SK-N-SH treated with all-trans-retinoic acid at 6 μM for 48 hours (cell line): Measurements from ENCODE around the gene LYPD6B.

ENCODE experiments used
- ATAC-seq: fragments of 200-7000 bp; cut with Tn5 transposase; 3 replicates; pipeline ENCODE4 v1.9.1; 2020; ENCODE audit warnings: mild to moderate bottlenecking, moderate library complexity
- ARNTL ChIP-seq: fragments of 450-650 bp; formaldehyde crosslinking; IDR thresholded peaks from 2 replicates; pipeline ENCODE4 v1.5.0; 2020; ENCODE audit warnings: low read depth, mild to moderate bottlenecking, moderate library complexity, borderline replicate concordance
- BACH2 ChIP-seq: fragments of 250-450 bp; sonication (Bioruptor Pico); IDR thresholded peaks from 2 replicates; pipeline ENCODE4 v1.9.0; 2021; ENCODE audit warnings: mild to moderate bottlenecking, borderline replicate concordance
- ESRRG ChIP-seq: fragments of 250-450 bp; sonication (Bioruptor Pico); IDR thresholded peaks from 2 replicates; pipeline ENCODE4 v1.6.1; 2021; ENCODE audit warnings: mild to moderate bottlenecking
- ISL1 ChIP-seq: fragments of 250-450 bp; sonication (Bioruptor Pico); IDR thresholded peaks from 2 replicates; pipeline ENCODE4 v2.1.2; 2022; ENCODE audit warnings: mild to moderate bottlenecking, moderate library complexity
- PATZ1 ChIP-seq: fragments of 250-450 bp; sonication (Bioruptor Pico); IDR thresholded peaks from 2 replicates; pipeline ENCODE4 v1.8.0; 2020; ENCODE audit warnings: mild to moderate bottlenecking, moderate library complexity, borderline replicate concordance
- PPARA ChIP-seq: fragments of 250-450 bp; sonication (Bioruptor Pico); IDR thresholded peaks from 2 replicates; pipeline ENCODE4 v1.5.0; 2020; ENCODE audit warnings: mild to moderate bottlenecking, borderline replicate concordance
- SNAI2 ChIP-seq: fragments of 250-450 bp; sonication (Bioruptor Pico); IDR thresholded peaks from 2 replicates; pipeline ENCODE4 v1.5.0; 2020; ENCODE audit warnings: mild to moderate bottlenecking, moderate library complexity
- TCF4 ChIP-seq: fragments of 250-450 bp; sonication (Bioruptor Pico); IDR thresholded peaks from 2 replicates; pipeline ENCODE4 v1.8.0; 2021; ENCODE audit warnings: mild to moderate bottlenecking, moderate library complexity, borderline replicate concordance
- TSHZ2 ChIP-seq: fragments of 250-450 bp; sonication (Bioruptor Pico); IDR thresholded peaks from 2 replicates; pipeline ENCODE4 v1.5.0; 2020; ENCODE audit warnings: mild to moderate bottlenecking, moderate library complexity
- ZC3H10 ChIP-seq: fragments of 250-450 bp; sonication (Bioruptor Pico); IDR thresholded peaks from 2 replicates; pipeline ENCODE4 v1.5.1; 2021; ENCODE audit warnings: mild to moderate bottlenecking, moderate library complexity
- ZFP3 ChIP-seq: fragments of 250-450 bp; sonication (Bioruptor Pico); IDR thresholded peaks from 2 replicates; pipeline ENCODE4 v1.5.0; 2020; ENCODE audit warnings: mild to moderate bottlenecking, moderate library complexity
- ZFP30 ChIP-seq: fragments of 450-650 bp; formaldehyde crosslinking; IDR thresholded peaks from 2 replicates; pipeline ENCODE4 v1.5.0; 2022; ENCODE audit warnings: mild to moderate bottlenecking, moderate library complexity
- ZNF565 ChIP-seq: fragments of 450-650 bp; formaldehyde crosslinking; conservative IDR thresholded peaks from 2 replicates; pipeline ENCODE4 v1.5.0; 2020; ENCODE audit warnings: low read depth, mild to moderate bottlenecking, moderate library complexity
- ZNF70 ChIP-seq: fragments of 450-650 bp; formaldehyde crosslinking; IDR thresholded peaks from 2 replicates; pipeline ENCODE4 v1.5.0; 2020; ENCODE audit warnings: mild to moderate bottlenecking, moderate library complexity
- ZNF8 ChIP-seq: fragments of 450-650 bp; formaldehyde crosslinking; IDR thresholded peaks from 2 replicates; pipeline ENCODE4 v1.5.0; 2020; ENCODE audit warnings: mild to moderate bottlenecking, moderate library complexity
- TF ChIP-seq, protein P1 (sequence below): fragments of 250-450 bp; sonication (Bioruptor Pico); IDR thresholded peaks from 2 replicates; pipeline ENCODE4 v1.5.1; 2021; ENCODE audit warnings: mild to moderate bottlenecking, moderate library complexity
- TF ChIP-seq, protein P2 (sequence below): fragments of 250-450 bp; sonication (Bioruptor Pico); IDR thresholded peaks from 2 replicates; pipeline ENCODE4 v1.8.0; 2021; ENCODE audit warnings: low read depth, mild to moderate bottlenecking, moderate library complexity, borderline replicate concordance

Gene LYPD6B

GRCh38 chr2:149017116-149017985, 21.1 kb upstream of the LYPD6B start:
- peak; percentile 88 for ATAC-seq
- TF ChIP-seq, protein P1, sequence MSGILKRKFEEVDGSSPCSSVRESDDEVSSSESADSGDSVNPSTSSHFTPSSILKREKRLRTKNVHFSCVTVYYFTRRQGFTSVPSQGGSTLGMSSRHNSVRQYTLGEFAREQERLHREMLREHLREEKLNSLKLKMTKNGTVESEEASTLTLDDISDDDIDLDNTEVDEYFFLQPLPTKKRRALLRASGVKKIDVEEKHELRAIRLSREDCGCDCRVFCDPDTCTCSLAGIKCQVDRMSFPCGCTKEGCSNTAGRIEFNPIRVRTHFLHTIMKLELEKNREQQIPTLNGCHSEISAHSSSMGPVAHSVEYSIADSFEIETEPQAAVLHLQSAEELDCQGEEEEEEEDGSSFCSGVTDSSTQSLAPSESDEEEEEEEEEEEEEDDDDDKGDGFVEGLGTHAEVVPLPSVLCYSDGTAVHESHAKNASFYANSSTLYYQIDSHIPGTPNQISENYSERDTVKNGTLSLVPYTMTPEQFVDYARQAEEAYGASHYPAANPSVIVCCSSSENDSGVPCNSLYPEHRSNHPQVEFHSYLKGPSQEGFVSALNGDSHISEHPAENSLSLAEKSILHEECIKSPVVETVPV: no peak
- TF ChIP-seq PATZ1 (CRISPR knock-in tag): no peak
- peak; percentile 9; the same call in 1 of the 2 replicates for TF ChIP-seq ISL1 (CRISPR knock-in tag)

DNA sequence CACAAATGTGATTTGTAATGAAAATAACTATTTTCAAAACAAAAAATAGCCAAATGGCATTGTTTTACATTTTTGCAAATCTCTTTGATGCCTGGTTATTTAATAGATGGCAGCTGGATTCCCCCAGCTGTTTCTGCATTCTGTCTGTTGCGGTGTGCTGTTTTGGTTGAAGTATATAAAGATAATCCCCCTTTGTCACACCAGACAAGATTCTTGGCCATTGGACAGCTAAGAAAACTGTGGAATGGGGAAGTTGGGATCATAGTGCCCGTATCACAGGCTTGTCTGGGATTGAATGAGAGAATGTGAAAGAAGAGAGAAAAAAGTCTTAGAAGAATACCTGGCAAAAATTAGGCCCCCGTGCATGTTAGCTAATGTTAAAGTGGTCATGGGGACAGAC, 19.5 kb upstream of the LYPD6B start:
- no peak for ATAC-seq
- TF ChIP-seq, protein P2, sequence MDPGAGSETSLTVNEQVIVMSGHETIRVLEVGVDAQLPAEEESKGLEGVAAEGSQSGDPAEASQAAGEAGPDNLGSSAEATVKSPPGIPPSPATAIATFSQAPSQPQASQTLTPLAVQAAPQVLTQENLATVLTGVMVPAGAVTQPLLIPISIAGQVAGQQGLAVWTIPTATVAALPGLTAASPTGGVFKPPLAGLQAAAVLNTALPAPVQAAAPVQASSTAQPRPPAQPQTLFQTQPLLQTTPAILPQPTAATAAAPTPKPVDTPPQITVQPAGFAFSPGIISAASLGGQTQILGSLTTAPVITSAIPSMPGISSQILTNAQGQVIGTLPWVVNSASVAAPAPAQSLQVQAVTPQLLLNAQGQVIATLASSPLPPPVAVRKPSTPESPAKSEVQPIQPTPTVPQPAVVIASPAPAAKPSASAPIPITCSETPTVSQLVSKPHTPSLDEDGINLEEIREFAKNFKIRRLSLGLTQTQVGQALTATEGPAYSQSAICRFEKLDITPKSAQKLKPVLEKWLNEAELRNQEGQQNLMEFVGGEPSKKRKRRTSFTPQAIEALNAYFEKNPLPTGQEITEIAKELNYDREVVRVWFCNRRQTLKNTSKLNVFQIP (CRISPR knock-in tag): no peak
- TF ChIP-seq ZFP3: no peak
- TF ChIP-seq ZNF8: no peak
- no peak for TF ChIP-seq BACH2
- no peak for TF ChIP-seq PPARA
- TF ChIP-seq, protein P1: no peak
- TF ChIP-seq ZFP30: no peak
- TF ChIP-seq ESRRG (CRISPR knock-in tag): no peak
- no peak for TF ChIP-seq TCF4 (CRISPR knock-in tag)
- TF ChIP-seq ZNF70: no peak
- TF ChIP-seq ARNTL (CRISPR knock-in tag): no peak
- no peak for TF ChIP-seq SNAI2 (CRISPR knock-in tag)
- TF ChIP-seq, all 23 proteins: peak for 0

- TF ChIP-seq ZNF565 (CRISPR knock-in tag) (no peak), TSHZ2 (CRISPR knock-in tag) (no peak), ARNTL (CRISPR knock-in tag) (no peak), TCF4 (CRISPR knock-in tag) (no peak), ZFP3 (no peak), ISL1 (CRISPR knock-in tag) (peak; percentile 75), BACH2 (no peak), PPARA (no peak), ZNF8 (no peak)
- ATAC-seq: no peak
These were observed 18.7 kb upstream of the LYPD6B start for GRCh38 chr2:149019768-149020167.

- no peak for ATAC-seq
- TF ChIP-seq, protein P2 (CRISPR knock-in tag): no peak
- no peak for TF ChIP-seq BACH2
- no peak for TF ChIP-seq PPARA
- TF ChIP-seq PATZ1 (CRISPR knock-in tag): no peak
- TF ChIP-seq ESRRG (CRISPR knock-in tag): no peak
- TF ChIP-seq ZC3H10 (CRISPR knock-in tag): no peak
- TF ChIP-seq SNAI2 (CRISPR knock-in tag): no peak
- no peak for TF ChIP-seq ZNF70
- TF ChIP-seq TSHZ2 (CRISPR knock-in tag): no peak
These were observed 18.1 kb upstream of the LYPD6B start for GRCh38 chr2:149020432-149020851.
